DOHH2 (cell line): ENCODE measurements around the gene TMED7.
A peak's percentile ranks its signal among the peaks of the same experiment; 100 is the strongest.

Experiments used
- H3F3A ChIP-seq: fragments of 200-600 bp; sonication (generic), shearing (Covaris generic); 2 replicates; pipeline ENCODE4 v1.6.0; 2016; ENCODE audit warnings: antibody characterized with exemption, mild to moderate bottlenecking; ENCODE audit not compliant: control insufficient read depth, insufficient read depth
- H3K27ac ChIP-seq: fragments of 200-600 bp; sonication (generic); 2 replicates; pipeline ENCODE4 v1.5.1; 2014; ENCODE audit warnings: low read depth, mild to moderate bottlenecking, low read length, moderate library complexity
- H3K27me3 ChIP-seq: fragments of 200-600 bp; sonication (generic); 2 replicates; pipeline ENCODE4 v1.6.1; 2014; ENCODE audit warnings: mild to moderate bottlenecking, low read length, mixed read lengths; ENCODE audit not compliant: control insufficient read depth
- H3K36me3 ChIP-seq: fragments of 200-600 bp; sonication (generic); 2 replicates; pipeline ENCODE4 v1.6.1; 2014; ENCODE audit warnings: mild to moderate bottlenecking, low read length, moderate library complexity, mixed read lengths; ENCODE audit not compliant: control insufficient read depth
- H3K4me1 ChIP-seq: fragments of 200-600 bp; sonication (generic); 2 replicates; pipeline ENCODE4 v1.6.1; 2014; ENCODE audit warnings: mild to moderate bottlenecking, low read length, mixed read lengths; ENCODE audit not compliant: control insufficient read depth
- H3K4me2 ChIP-seq: fragments of 200-600 bp; sonication (generic); 2 replicates; pipeline ENCODE4 v1.6.0; 2014; ENCODE audit warnings: mild to moderate bottlenecking, low read length, moderate library complexity
- H3K4me3 ChIP-seq: fragments of 200-600 bp; sonication (generic); 2 replicates; pipeline ENCODE4 v1.5.1; 2014; ENCODE audit warnings: mild to moderate bottlenecking, low read length, mixed read lengths
- H3K79me2 ChIP-seq: fragments of 200-600 bp; sonication (generic); 2 replicates; pipeline ENCODE4 v1.6.1; 2014; ENCODE audit warnings: mild to moderate bottlenecking, low read length, mixed read lengths; ENCODE audit not compliant: control insufficient read depth
- H3K9me2 ChIP-seq: fragments of 200-600 bp; sonication (generic); replicated peaks from 2 replicates; pipeline ENCODE4 v1.6.1; 2014; ENCODE audit warnings: mild to moderate bottlenecking, low read length, mixed read lengths; ENCODE audit not compliant: control insufficient read depth
- H3K9me3 ChIP-seq: fragments of 200-600 bp; sonication (generic); 2 replicates; pipeline ENCODE4 v1.6.1; 2014; ENCODE audit warnings: antibody characterized with exemption, low read length, mixed read lengths; ENCODE audit not compliant: control insufficient read depth, insufficient read depth
- H4K20me1 ChIP-seq: fragments of 200-600 bp; sonication (generic); 2 replicates; pipeline ENCODE4 v1.6.0; 2014; ENCODE audit warnings: low read depth, mild to moderate bottlenecking, antibody characterized with exemption, low read length, moderate library complexity; ENCODE audit not compliant: control insufficient read depth, insufficient read depth
- CTCF ChIP-seq: fragments of 200-600 bp; sonication (generic); IDR thresholded peaks from one replicate; pipeline ENCODE4 v1.5.1; 2014; ENCODE audit warnings: antibody characterized with exemption, mild to moderate bottlenecking, low read depth, low read length; ENCODE audit not compliant: poor library complexity, severe bottlenecking
- EZH2phosphoT487 ChIP-seq: fragments of 200-600 bp; sonication (generic); IDR thresholded peaks from 2 replicates; pipeline ENCODE4 v1.6.1; 2017; ENCODE audit warnings: borderline replicate concordance, mild to moderate bottlenecking, antibody characterized with exemption, low read length, moderate library complexity, mixed read lengths

The TMED7 gene

GRCh38 chr5:115579216-115579615 is 46.6 kb downstream of the TMED7 start:
- Histone ChIP-seq H3K79me2 (no peaks in the 10 kb centered on the region), H3K4me3 (no peak overlapping the region), H3K27ac (no peak overlapping the region), H3F3A (no peaks in the 10 kb centered on the region), H3K9me2 (no peaks in the 10 kb centered on the region), H4K20me1 (no peaks in the 10 kb centered on the region), H3K4me2 (no peak overlapping the region), H3K27me3 (no peaks in the 10 kb centered on the region), H3K9me3 (no peaks in the 10 kb centered on the region), H3K4me1 (peaks cover 17% of the 10 kb centered on the region), H3K36me3 (no peaks in the 10 kb centered on the region)
- TF ChIP-seq EZH2phosphoT487, result no peak

GRCh38 chr5:115578657-115579056 is 47.2 kb downstream of the TMED7 start:
- H3K36me3 ChIP-seq, result no peaks in the 10 kb centered on the region
- no peaks in the 10 kb centered on the region for H3K79me2 ChIP-seq
- no peaks in the 10 kb centered on the region for H3K9me2 ChIP-seq
- no peak overlapping the region for H3K27ac ChIP-seq
- H3F3A ChIP-seq, result no peaks in the 10 kb centered on the region
- peaks cover 22% of the 10 kb centered on the region for H3K4me1 ChIP-seq
- H3K9me3 ChIP-seq, result no peaks in the 10 kb centered on the region
- H3K4me2 ChIP-seq, result peak overlapping the region; percentile 25; the same call in 1 of the 2 replicates
- H4K20me1 ChIP-seq, result no peaks in the 10 kb centered on the region
- H3K27me3 ChIP-seq, result no peaks in the 10 kb centered on the region
- TF ChIP-seq EZH2phosphoT487, result no peak
- no peak for TF ChIP-seq CTCF
- H3K4me3 ChIP-seq, result no peak overlapping the region

GRCh38 chr5:115577741-115578140 is 48.1 kb downstream of the TMED7 start:
- Histone ChIP-seq H3K9me3 (no peaks in the 10 kb centered on the region), H3K9me2 (no peaks in the 10 kb centered on the region), H3K27ac (no peak overlapping the region), H3K27me3 (no peaks in the 10 kb centered on the region), H4K20me1 (no peaks in the 10 kb centered on the region), H3F3A (no peaks in the 10 kb centered on the region), H3K36me3 (no peaks in the 10 kb centered on the region), H3K4me2 (no peak overlapping the region), H3K4me3 (no peak overlapping the region), H3K79me2 (no peaks in the 10 kb centered on the region), H3K4me1 (peaks cover 23% of the 10 kb centered on the region)
- TF ChIP-seq CTCF, result no peak
- TF ChIP-seq EZH2phosphoT487, result no peak

GRCh38 chr5:115577329-115577728 is 48.5 kb downstream of the TMED7 start:
- Histone ChIP-seq H3K79me2 (no peaks in the 10 kb centered on the region), H3K4me1 (peaks cover 23% of the 10 kb centered on the region), H3K27me3 (no peaks in the 10 kb centered on the region)

More at GRCh38 chr5:115577329-115577728, 48.5 kb downstream of the TMED7 start:
- Histone ChIP-seq H4K20me1 (no peaks in the 10 kb centered on the region), H3F3A (no peaks in the 10 kb centered on the region), H3K4me3 (no peak overlapping the region), H3K4me2 (no peak overlapping the region), H3K9me3 (no peaks in the 10 kb centered on the region), H3K27ac (no peak overlapping the region), H3K9me2 (no peaks in the 10 kb centered on the region), H3K36me3 (no peaks in the 10 kb centered on the region)
- TF ChIP-seq EZH2phosphoT487 (no peak), CTCF (no peak)
